Measurements from ENCODE around the gene PTPRQ. TPM values are rescaled to one million over a fixed set of nuclear protein-coding genes. Genes with fewer than 3 reads are reported as not detected.

Gene PTPRQ
- total and polyA plus RNA-seq, 9 of the 15 experiments (the other 6 are each of a cell fraction or from before 2014, with no cell fraction given) = not detected

GRCh38 chr12:80445083-80445793, 1.2 kb downstream of the PTPRQ start:
- in situ Hi-C loops (cut with MboI) = no loop called here
- TF ChIP-seq, protein P1, sequence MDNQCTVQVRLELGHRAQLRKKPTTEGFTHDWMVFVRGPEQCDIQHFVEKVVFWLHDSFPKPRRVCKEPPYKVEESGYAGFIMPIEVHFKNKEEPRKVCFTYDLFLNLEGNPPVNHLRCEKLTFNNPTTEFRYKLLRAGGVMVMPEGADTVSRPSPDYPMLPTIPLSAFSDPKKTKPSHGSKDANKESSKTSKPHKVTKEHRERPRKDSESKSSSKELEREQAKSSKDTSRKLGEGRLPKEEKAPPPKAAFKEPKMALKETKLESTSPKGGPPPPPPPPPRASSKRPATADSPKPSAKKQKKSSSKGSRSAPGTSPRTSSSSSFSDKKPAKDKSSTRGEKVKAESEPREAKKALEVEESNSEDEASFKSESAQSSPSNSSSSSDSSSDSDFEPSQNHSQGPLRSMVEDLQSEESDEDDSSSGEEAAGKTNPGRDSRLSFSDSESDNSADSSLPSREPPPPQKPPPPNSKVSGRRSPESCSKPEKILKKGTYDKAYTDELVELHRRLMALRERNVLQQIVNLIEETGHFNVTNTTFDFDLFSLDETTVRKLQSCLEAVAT (IDR thresholded peaks at IDR 0.05) = no peak
- Histone ChIP-seq H3K27me3 (ENCODE audit: control insufficient read depth in 2 of 2, insufficient read depth in 2 of 2, low read length in 2 of 2) (no peaks in the 10 kb centered on the region), H4K20me1 (replicated peaks; ENCODE audit: control insufficient read depth, insufficient read depth, low read length) (no peaks in the 10 kb centered on the region), H3K4me3 (no peak overlapping the region), H3K4me1 (replicated peaks in 1 of 2; ENCODE audit: control insufficient read depth in 2 of 2, insufficient read depth in 2 of 2, low read length in 2 of 2) (no peaks in the 10 kb centered on the region), H2AFZ (ENCODE audit: low read depth, low read length) (no peak overlapping the region), H3K4me2 (ENCODE audit: insufficient read depth, low read length) (no peak overlapping the region), H3K27ac (ENCODE audit: extremely low read depth, low read depth, low read length) (no peak overlapping the region), H3K36me3 (ENCODE audit: control insufficient read depth, insufficient read depth, low read length) (no peaks in the 10 kb centered on the region), H3K79me2 (ENCODE audit: control insufficient read depth, insufficient read depth, low read length) (no peaks in the 10 kb centered on the region), H3K9me1 (ENCODE audit: control insufficient read depth, insufficient read depth, low read length) (no peaks in the 10 kb centered on the region), H3K9me3 (replicated peaks; ENCODE audit: control insufficient read depth, insufficient read depth, low read depth, low read length) (no peaks in the 10 kb centered on the region; the same call in 1 of the 2 replicates), H3K9ac (ENCODE audit: insufficient read depth in 1 of 2, low read depth in 2 of 2, low read length in 2 of 2) (no peak overlapping the region)
- ChIA-PET CTCF (ENCODE audit: low intra/inter-chr PET ratio) (no interaction called here), POLR2A (no interaction called here)
- 2% methylated on average over 5 of the region's 5 CpGs for WGBS (ENCODE audit: insufficient coverage, low coverage, missing lambda C conversion rate)
- FAIRE-seq (no peak), ATAC-seq (no peak), DNase-seq (ENCODE audit: extremely low read depth in 1 of 4, low spot score in 3 of 4) (no peak)
- BruUV-seq (replicated peaks) = no TSS peak
- intact Hi-C loops (cut with micrococcal nuclease) = no loop called here

DNA sequence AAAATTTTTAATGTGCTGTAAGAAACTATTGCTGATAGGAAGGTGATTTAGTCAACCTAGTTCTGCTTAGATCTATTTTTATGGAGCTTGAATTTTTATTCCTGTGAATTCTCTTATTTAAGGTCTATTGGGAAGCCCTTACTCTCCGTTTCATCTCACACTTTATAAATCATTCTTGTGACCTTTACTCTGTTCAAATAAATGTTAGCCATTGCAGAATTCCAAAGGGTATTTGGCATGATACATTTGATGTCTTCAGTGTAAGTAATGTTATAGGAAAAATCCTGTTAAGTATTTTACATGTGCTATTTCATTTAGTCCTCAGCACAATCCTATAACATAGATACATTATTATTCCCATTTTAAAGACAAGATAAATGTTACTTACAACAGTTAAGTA, 12.5 kb downstream of the PTPRQ start:
- H3K9ac ChIP-seq (ENCODE audit: insufficient read depth in 1 of 2, low read depth in 2 of 2, low read length in 2 of 2) = no peak overlapping the region
- no peak for TF ChIP-seq NFXL1 (CRISPR knock-in tag; IDR thresholded peaks at IDR 0.05)
- no peak for TF ChIP-seq PTBP1 (IDR thresholded peaks at IDR 0.05; ENCODE audit: low read depth, low read length)
- TF ChIP-seq ZFP91 (CRISPR knock-in tag; IDR thresholded peaks at IDR 0.05) = no peak
- no peak for TF ChIP-seq POU5F1 (IDR thresholded peaks at IDR 0.05; ENCODE audit: borderline replicate concordance, low read depth, low read length, partially characterized antibody)
- no peak for TF ChIP-seq SMAD3 (CRISPR knock-in tag; conservative IDR thresholded peaks at IDR 0.05)
- TF ChIP-seq, protein P2, sequence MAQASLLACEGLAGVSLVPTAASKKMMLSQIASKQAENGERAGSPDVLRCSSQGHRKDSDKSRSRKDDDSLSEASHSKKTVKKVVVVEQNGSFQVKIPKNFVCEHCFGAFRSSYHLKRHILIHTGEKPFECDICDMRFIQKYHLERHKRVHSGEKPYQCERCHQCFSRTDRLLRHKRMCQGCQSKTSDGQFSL (CRISPR knock-in tag; IDR thresholded peaks at IDR 0.05) = no peak
- TF ChIP-seq, protein P2 (tag; IDR thresholded peaks at IDR 0.05) = no peak
- no peak for TF ChIP-seq NR4A1 (CRISPR knock-in tag; IDR thresholded peaks at IDR 0.05)
- no peak for TF ChIP-seq NR4A1 (tag; IDR thresholded peaks at IDR 0.05)
- TF ChIP-seq KDM1A (IDR thresholded peaks at IDR 0.05) = no peak
- no peak overlapping the region for H3K4me3 ChIP-seq
- H3K36me3 ChIP-seq (ENCODE audit: control insufficient read depth, insufficient read depth, low read length) = no peaks in the 10 kb centered on the region
- H4K20me1 ChIP-seq (replicated peaks; ENCODE audit: control insufficient read depth, insufficient read depth, low read length) = no peaks in the 10 kb centered on the region
- CTCF ChIA-PET (ENCODE audit: low intra/inter-chr PET ratio) = no interaction called here
- H2AFZ ChIP-seq (ENCODE audit: low read depth, low read length) = no peak overlapping the region
- no peak overlapping the region for H3K27ac ChIP-seq (ENCODE audit: extremely low read depth, low read depth, low read length)
- WGBS (ENCODE audit: insufficient coverage, low coverage, missing lambda C conversion rate) = 0% methylated on average over 1 of the region's 1 CpG
- FAIRE-seq = no peak
- no peaks in the 10 kb centered on the region for H3K4me1 ChIP-seq (replicated peaks in 1 of 2; ENCODE audit: control insufficient read depth in 2 of 2, insufficient read depth in 2 of 2, low read length in 2 of 2)
- H3K4me2 ChIP-seq (ENCODE audit: insufficient read depth, low read length) = no peak overlapping the region
- no peaks in the 10 kb centered on the region for H3K9me3 ChIP-seq (replicated peaks; ENCODE audit: control insufficient read depth, insufficient read depth, low read depth, low read length)
- no TSS peak for BruUV-seq (replicated peaks)
- POLR2A ChIA-PET = no interaction called here
- H3K79me2 ChIP-seq (ENCODE audit: control insufficient read depth, insufficient read depth, low read length) = no peaks in the 10 kb centered on the region
- in situ Hi-C loops (cut with MboI) (no loop called here), intact Hi-C loops (cut with micrococcal nuclease) (no loop called here)
- H3K9me1 ChIP-seq (ENCODE audit: control insufficient read depth, insufficient read depth, low read length) = no peaks in the 10 kb centered on the region
- no peak for DNase-seq (ENCODE audit: extremely low read depth in 1 of 4, low spot score in 3 of 4)
- no peak for ATAC-seq
- H3K27me3 ChIP-seq (ENCODE audit: control insufficient read depth in 2 of 2, insufficient read depth in 2 of 2, low read length in 2 of 2) = no peaks in the 10 kb centered on the region

Measured in K562 (cell line).